ENCODE measurements around the gene TRABD. TPM values are rescaled to one million over a fixed set of nuclear protein-coding genes. Genes with fewer than 3 reads are reported as not detected.

Gene TRABD
- polyA plus RNA-seq, 1 donor (not counting 4 experiments of a cell fraction or from before 2014, with no cell fraction given), result 22.7 TPM

DNA sequence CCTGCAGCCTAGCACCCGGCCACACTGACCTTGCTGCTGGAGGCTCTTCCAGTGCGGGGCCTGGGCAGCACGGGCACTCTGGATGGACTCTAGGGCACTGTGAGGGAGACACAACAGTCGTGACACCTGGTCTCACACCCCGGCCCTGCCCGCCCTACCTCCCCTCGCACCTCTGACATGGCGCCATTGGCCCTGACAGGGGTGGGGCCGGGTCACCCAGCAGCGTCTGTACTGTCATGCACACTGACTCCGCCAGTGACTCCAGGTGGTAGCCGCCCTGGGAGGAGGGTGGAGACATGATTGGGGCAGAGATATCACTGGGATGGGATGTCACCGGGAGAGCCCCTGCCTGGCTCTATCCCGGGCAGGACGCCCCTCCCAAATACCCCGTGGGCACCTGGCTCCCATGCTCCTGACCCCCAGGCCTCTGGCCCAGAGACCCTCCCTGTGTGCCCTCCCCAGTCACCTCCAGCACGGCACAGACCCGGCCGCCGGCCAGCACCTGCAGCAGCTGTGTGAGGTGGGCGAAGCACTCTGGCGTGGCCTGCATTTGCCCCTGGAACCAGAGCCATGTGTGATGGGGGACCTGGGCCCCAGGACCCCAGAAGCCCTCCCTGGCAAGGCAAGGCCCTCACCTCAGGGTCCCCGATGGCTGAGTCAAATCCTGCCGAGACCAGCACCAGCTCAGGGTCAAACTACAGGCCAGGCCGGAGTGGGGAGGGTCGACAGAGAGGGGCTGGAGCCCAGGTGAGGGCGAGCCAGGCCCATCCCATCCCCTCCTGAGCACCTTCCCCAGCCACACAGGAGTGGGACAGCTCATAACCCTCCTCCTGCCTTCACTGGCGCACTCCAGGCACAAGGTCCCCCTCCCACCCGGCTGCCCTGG is 62.7 kb downstream of the TRABD start:
- Histone ChIP-seq H3K9me3 (ENCODE audit: control insufficient read depth, low read depth, low read length) (no peaks in the 10 kb centered on the region), H3K79me2 (ENCODE audit: control insufficient read depth, insufficient read depth, low read length) (peaks cover 27% of the 10 kb centered on the region), H3K4me2 (ENCODE audit: control insufficient read depth, extremely low read depth, insufficient read depth, low read depth, low read length) (no peak overlapping the region), H3K9ac (ENCODE audit: control insufficient read depth, extremely low read depth, insufficient read depth, low read length) (no peak overlapping the region), H3K27me3 (ENCODE audit: control insufficient read depth, extremely low read depth, insufficient read depth, low read length) (no peaks in the 10 kb centered on the region), H3K9me1 (ENCODE audit: control insufficient read depth, extremely low read depth, insufficient read depth, low read length) (no peaks in the 10 kb centered on the region), H3K4me1 (ENCODE audit: control insufficient read depth, extremely low read depth, insufficient read depth, low read length) (peaks cover 15% of the 10 kb centered on the region), H4K20me1 (ENCODE audit: control insufficient read depth, extremely low read depth, insufficient read depth, low read length) (peaks cover 3% of the 10 kb centered on the region), H3K36me3 (ENCODE audit: control insufficient read depth in 2 of 2, extremely low read depth in 1 of 2, insufficient read depth in 2 of 2, low read length in 2 of 2) (peaks cover 4 to 9% of the 10 kb centered on the region in 2 experiments), H2AFZ (ENCODE audit: control insufficient read depth, low read length) (no peak overlapping the region), H3K4me3 (ENCODE audit: control insufficient read depth in 2 of 3, extremely low read depth in 1 of 3, insufficient read depth in 2 of 3, low read depth in 1 of 3, low read length in 3 of 3) (no peak overlapping the region), H3K27ac (ENCODE audit: control insufficient read depth, insufficient read depth, low read length) (no peak overlapping the region)
- TF ChIP-seq EZH2 (IDR thresholded peaks at IDR 0.05; ENCODE audit: low read length), result no peak
- TF ChIP-seq, protein P1, sequence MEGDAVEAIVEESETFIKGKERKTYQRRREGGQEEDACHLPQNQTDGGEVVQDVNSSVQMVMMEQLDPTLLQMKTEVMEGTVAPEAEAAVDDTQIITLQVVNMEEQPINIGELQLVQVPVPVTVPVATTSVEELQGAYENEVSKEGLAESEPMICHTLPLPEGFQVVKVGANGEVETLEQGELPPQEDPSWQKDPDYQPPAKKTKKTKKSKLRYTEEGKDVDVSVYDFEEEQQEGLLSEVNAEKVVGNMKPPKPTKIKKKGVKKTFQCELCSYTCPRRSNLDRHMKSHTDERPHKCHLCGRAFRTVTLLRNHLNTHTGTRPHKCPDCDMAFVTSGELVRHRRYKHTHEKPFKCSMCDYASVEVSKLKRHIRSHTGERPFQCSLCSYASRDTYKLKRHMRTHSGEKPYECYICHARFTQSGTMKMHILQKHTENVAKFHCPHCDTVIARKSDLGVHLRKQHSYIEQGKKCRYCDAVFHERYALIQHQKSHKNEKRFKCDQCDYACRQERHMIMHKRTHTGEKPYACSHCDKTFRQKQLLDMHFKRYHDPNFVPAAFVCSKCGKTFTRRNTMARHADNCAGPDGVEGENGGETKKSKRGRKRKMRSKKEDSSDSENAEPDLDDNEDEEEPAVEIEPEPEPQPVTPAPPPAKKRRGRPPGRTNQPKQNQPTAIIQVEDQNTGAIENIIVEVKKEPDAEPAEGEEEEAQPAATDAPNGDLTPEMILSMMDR (optimal IDR thresholded peaks at IDR 0.05 in 1 of 3, IDR thresholded peaks at IDR 0.05 in 1 of 3, conservative IDR thresholded peaks at IDR 0.05 in 1 of 3; ENCODE audit: extremely low read depth in 1 of 3, insufficient read depth in 2 of 3, low read length in 3 of 3), result no peak
- FAIRE-seq (no peak), DNase-seq (ENCODE audit: low read depth, low spot score) (no peak)
- dilution Hi-C loops (cut with MboI; ENCODE audit: extremely low pct_ligation_motif_present, low sequenced_read_pairs), result no loop called here

Other genes with a start within 250 kb of the TRABD start
- gene PIM3, start 225.1 kb upstream of the TRABD start, polyA plus RNA-seq, result 3.4 to 6.5 TPM (median 4.8 TPM) in 3 replicates
- gene IL17REL, start 173.1 kb upstream of the TRABD start, polyA plus RNA-seq, result not detected in 3 replicates
- not detected in 3 replicates for gene TTLL8, start 127.6 kb upstream of the TRABD start, polyA plus RNA-seq
- gene MLC1, start 100.5 kb upstream of the TRABD start, polyA plus RNA-seq, result not detected in 3 replicates
- gene MOV10L1, start 95.9 kb upstream of the TRABD start, polyA plus RNA-seq, result not detected in 3 replicates
- 0.22 to 0.68 TPM (median 0.32 TPM) in 3 replicates for gene PANX2, start 15.2 kb upstream of the TRABD start, polyA plus RNA-seq
- 14.4 to 32.1 TPM (median 22.0 TPM) in 3 replicates for gene SELENOO, start 15.1 kb downstream of the TRABD start, polyA plus RNA-seq
- gene TUBGCP6, start 59.1 kb downstream of the TRABD start, polyA plus RNA-seq, result 10.1 to 19.0 TPM (median 11.6 TPM) in 3 replicates
- gene HDAC10, start 65.4 kb downstream of the TRABD start, polyA plus RNA-seq, result 4.7 to 12.4 TPM (median 8.2 TPM) in 3 replicates
- 10.1 to 17.9 TPM (median 11.1 TPM) in 3 replicates for gene MAPK12, start 75.8 kb downstream of the TRABD start, polyA plus RNA-seq
- gene MAPK11, start 84.5 kb downstream of the TRABD start, polyA plus RNA-seq, result 3.4 to 12.6 TPM (median 4.6 TPM) in 3 replicates
- gene PLXNB2, start 121.7 kb downstream of the TRABD start, polyA plus RNA-seq, result 44.3 to 90.3 TPM (median 66.2 TPM) in 3 replicates
- 0.94 to 3.1 TPM (median 1.4 TPM) in 3 replicates for gene DENND6B, start 141.1 kb downstream of the TRABD start, polyA plus RNA-seq
- 19.8 to 29.7 TPM (median 23.2 TPM) in 3 replicates for gene PPP6R2, start 157.4 kb downstream of the TRABD start, polyA plus RNA-seq

All from keratinocyte (primary cell).